ENCODE data around the gene CCDC57.
A peak's percentile ranks its signal among the peaks of the same experiment; 100 is the strongest.

CCDC57 gene

GRCh38 chr17:82053556-82054263, 158.9 kb downstream of the CCDC57 start:
- H3K4me3 ChIP-seq (ENCODE audit: low read depth in 1 of 5, low read length in 5 of 5), result no peak overlapping the region
- no peaks in the 10 kb centered on the region for H3K9me3 ChIP-seq (ENCODE audit: control insufficient read depth in 5 of 5, low read length in 5 of 5)
- peak overlapping the region in 1 of 5 donors; percentile 92 for H3K9ac ChIP-seq (ENCODE audit: low read length in 5 of 5)
- H3K4me1 ChIP-seq (ENCODE audit: control insufficient read depth in 5 of 5, insufficient read depth in 5 of 5, low read length in 5 of 5), result peaks cover 3 to 39% (median 33%) of the 10 kb centered on the region in 5 donors
- no peaks in the 10 kb centered on the region for H3K27me3 ChIP-seq (ENCODE audit: control insufficient read depth in 5 of 5, insufficient read depth in 4 of 5, low read length in 5 of 5)
- peaks cover 0 to 67% (median 58%) of the 10 kb centered on the region in 5 donors for H3K36me3 ChIP-seq (ENCODE audit: control insufficient read depth in 5 of 5, insufficient read depth in 5 of 5, low read length in 5 of 5)
- no peak overlapping the region for H3K27ac ChIP-seq (ENCODE audit: low read depth, low read length)

GRCh38 chr17:82053130-82053529, 159.5 kb downstream of the CCDC57 start:
- H3K4me1 ChIP-seq (ENCODE audit: control insufficient read depth in 5 of 5, insufficient read depth in 5 of 5, low read length in 5 of 5), result peaks cover 3 to 39% (median 33%) of the 10 kb centered on the region in 5 donors
- H3K9ac ChIP-seq (ENCODE audit: low read length in 5 of 5), result peak overlapping the region in 2 of 5 donors; percentile 86 to 92
- no peaks in the 10 kb centered on the region for H3K9me3 ChIP-seq (ENCODE audit: control insufficient read depth in 5 of 5, low read length in 5 of 5)

DNA sequence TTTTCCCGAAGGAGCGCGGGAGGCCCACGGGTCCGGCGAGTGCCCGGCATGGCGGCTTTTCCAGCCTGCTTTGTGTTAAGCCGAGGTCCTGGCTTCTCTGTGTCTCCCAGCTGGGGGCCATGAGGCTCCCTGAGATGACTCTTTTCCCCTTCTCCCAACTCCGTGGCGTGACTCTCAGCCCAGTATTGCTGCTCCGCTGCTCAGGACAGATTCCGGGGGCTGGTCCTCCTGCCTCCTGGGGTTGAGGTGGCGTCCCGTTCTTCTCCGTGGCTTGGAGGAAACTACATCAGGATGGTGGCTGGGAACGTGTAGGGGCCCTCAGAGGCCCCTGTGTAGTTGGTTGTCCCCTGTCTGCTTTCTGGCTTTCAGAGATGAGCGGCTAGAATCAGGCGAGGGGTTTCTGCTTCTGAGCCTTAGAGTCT, 160.0 kb downstream of the CCDC57 start:
- no peaks in the 10 kb centered on the region for H3K27me3 ChIP-seq (ENCODE audit: control insufficient read depth in 5 of 5, insufficient read depth in 4 of 5, low read length in 5 of 5)
- H3K27ac ChIP-seq (ENCODE audit: low read depth, low read length), result no peak overlapping the region
- peaks cover 0 to 66% (median 58%) of the 10 kb centered on the region in 5 donors for H3K36me3 ChIP-seq (ENCODE audit: control insufficient read depth in 5 of 5, insufficient read depth in 5 of 5, low read length in 5 of 5)
- H3K9me3 ChIP-seq (ENCODE audit: control insufficient read depth in 5 of 5, low read length in 5 of 5), result no peaks in the 10 kb centered on the region
- H3K9ac ChIP-seq (ENCODE audit: low read length in 5 of 5), result peak overlapping the region; percentile 68 to 92 (median 82)
- H3K4me1 ChIP-seq (ENCODE audit: control insufficient read depth in 5 of 5, insufficient read depth in 5 of 5, low read length in 5 of 5), result peaks cover 3 to 39% (median 33%) of the 10 kb centered on the region in 5 donors
- H3K4me3 ChIP-seq (ENCODE audit: low read depth in 1 of 5, low read length in 5 of 5), result peak overlapping the region; percentile 67 to 83 (median 79)

More at GRCh38 chr17:82053130-82053529, 159.5 kb downstream of the CCDC57 start:
- Histone ChIP-seq H3K27me3 (ENCODE audit: control insufficient read depth in 5 of 5, insufficient read depth in 4 of 5, low read length in 5 of 5) (no peaks in the 10 kb centered on the region), H3K27ac (ENCODE audit: low read depth, low read length) (no peak overlapping the region), H3K4me3 (ENCODE audit: low read depth in 1 of 5, low read length in 5 of 5) (peak overlapping the region in 2 of 5 donors; percentile 6 to 83), H3K36me3 (ENCODE audit: control insufficient read depth in 5 of 5, insufficient read depth in 5 of 5, low read length in 5 of 5) (peaks cover 0 to 66% (median 58%) of the 10 kb centered on the region in 5 donors)

DNA sequence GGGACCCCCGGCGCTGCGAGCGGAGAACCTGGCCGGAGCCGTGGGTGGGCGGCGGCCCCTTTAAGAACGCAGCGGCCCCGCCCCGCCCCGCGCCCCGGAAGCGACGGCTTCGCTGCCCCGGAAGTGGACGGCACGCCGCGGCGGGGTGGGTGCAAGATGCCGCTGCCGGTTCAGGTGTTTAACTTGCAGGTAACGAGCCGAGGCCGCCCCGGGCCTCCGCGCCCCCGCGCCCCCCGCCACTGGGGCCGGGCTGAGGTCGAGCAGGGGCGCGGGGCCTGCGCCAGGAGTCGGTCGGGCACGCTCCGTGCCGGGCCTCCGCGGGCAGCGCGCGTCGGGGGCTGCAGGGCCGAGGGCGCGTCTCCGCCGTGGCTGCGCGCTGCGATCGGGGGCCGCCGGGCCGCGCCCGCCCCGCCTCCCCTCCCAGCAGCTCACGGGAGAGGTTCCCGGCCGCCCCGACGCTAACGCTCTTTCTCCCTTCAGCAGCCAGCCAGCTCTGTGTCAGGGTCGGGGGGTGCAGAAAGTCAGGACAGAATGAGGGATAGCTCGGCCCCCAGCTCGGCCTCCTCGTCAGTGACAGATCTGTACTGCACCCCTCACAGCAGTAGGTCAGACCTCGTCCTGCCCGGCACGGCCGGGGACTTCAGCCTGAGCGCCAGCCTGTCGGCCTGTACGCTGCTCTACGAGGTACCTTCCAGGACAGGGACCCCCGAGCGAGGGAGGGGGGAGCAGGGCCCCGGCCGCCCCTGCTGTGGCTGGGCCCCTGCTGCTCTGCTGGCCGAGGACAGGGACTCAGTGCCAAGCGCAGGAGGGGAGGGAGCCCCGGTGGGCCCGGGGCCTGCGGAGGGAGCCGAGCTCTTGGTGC, 160.6 kb downstream of the CCDC57 start, which contains the start of the genes GPS1 and RFNG:
Gene GPS1, plus strand, starts transcription at position 123 of the 862 bp plus-strand sequence. Its CDS starts 34 bp downstream, at position 157.
Gene RFNG, minus strand, starts transcription at position 36 of the 862 bp plus-strand sequence. CDS start 45 bp downstream, outside the sequence.
- peaks cover 0 to 66% (median 57%) of the 10 kb centered on the region in 5 donors for H3K36me3 ChIP-seq (ENCODE audit: control insufficient read depth in 5 of 5, insufficient read depth in 5 of 5, low read length in 5 of 5)
- H3K4me1 ChIP-seq (ENCODE audit: control insufficient read depth in 5 of 5, insufficient read depth in 5 of 5, low read length in 5 of 5), result peaks cover 4 to 39% (median 33%) of the 10 kb centered on the region in 5 donors
- H3K27ac ChIP-seq (ENCODE audit: low read depth, low read length), result no peak within 1 kb of the TSS
- H3K27me3 ChIP-seq (ENCODE audit: control insufficient read depth in 5 of 5, insufficient read depth in 4 of 5, low read length in 5 of 5), result no peaks in the 10 kb centered on the region
- peak within 1 kb of the TSS; percentile 68 to 92 (median 82) for H3K9ac ChIP-seq (ENCODE audit: low read length in 5 of 5)
- peak within 1 kb of the TSS; percentile 67 to 83 (median 79) for H3K4me3 ChIP-seq (ENCODE audit: low read depth in 1 of 5, low read length in 5 of 5)
- H3K9me3 ChIP-seq (ENCODE audit: control insufficient read depth in 5 of 5, low read length in 5 of 5), result no peaks in the 10 kb centered on the region

Measured in subcutaneous abdominal adipose tissue (tissue), 5 donors.